GM12872 (cell line): ENCODE measurements around the gene IL20.

ENCODE experiments used
- CTCF ChIP-seq: IDR thresholded peaks from 3 replicates; pipeline ENCODE4 v1.5.1; 2011; ENCODE audit warnings: low read depth, mild to moderate bottlenecking, low read length, moderate library complexity; ENCODE audit not compliant: insufficient read depth

IL20 gene

GRCh38 chr1:206912445-206913095 is 47.1 kb downstream of the IL20 start:
- TF ChIP-seq CTCF, result peak; percentile 83

GRCh38 chr1:206913766-206914537 is 48.5 kb downstream of the IL20 start:
- no peak for TF ChIP-seq CTCF

GRCh38 chr1:206915030-206915735 is 49.8 kb downstream of the IL20 start:
- no peak for TF ChIP-seq CTCF

GRCh38 chr1:206916000-206916709 is 50.7 kb downstream of the IL20 start:
- no peak for TF ChIP-seq CTCF

GRCh38 chr1:206918076-206918475 is 52.7 kb downstream of the IL20 start:
- TF ChIP-seq CTCF, result no peak
